HAP-1 (cell line): Measurements from ENCODE around the gene ARFIP1.

Source experiments
- DNase-seq, 2 experiments: peaks; one replicate each; pipeline ENCODE4 v3.0.0-alpha.2; 2016 to 2020; ENCODE audit warnings: low spot score in 2 of 2
- H3K27me3 ChIP-seq: fragments of 250-450 bp; sonication (Bioruptor Pico); 2 replicates; pipeline ENCODE4 v1.5.1; 2020; ENCODE audit warnings: low read depth, mild to moderate bottlenecking, moderate library complexity
- H3K36me3 ChIP-seq: fragments of 250-450 bp; sonication (Bioruptor Pico); replicated peaks from 2 replicates; pipeline ENCODE4 v1.5.1; 2020; ENCODE audit warnings: mild to moderate bottlenecking
- H3K4me1 ChIP-seq: fragments of 250-450 bp; sonication (Bioruptor Pico); 2 replicates; pipeline ENCODE4 v1.5.1; 2020; ENCODE audit warnings: mild to moderate bottlenecking
- H3K4me3 ChIP-seq: fragments of 250-450 bp; sonication (Bioruptor Pico); 2 replicates; pipeline ENCODE4 v1.5.1; 2020; ENCODE audit warnings: mild to moderate bottlenecking, moderate library complexity
- H3K9me3 ChIP-seq: fragments of 250-450 bp; sonication (Bioruptor Pico); 2 replicates; pipeline ENCODE4 v1.5.1; 2020; ENCODE audit warnings: mild to moderate bottlenecking, moderate library complexity
- in situ Hi-C: fragments of 300-500 bp; cut with MboI; formaldehyde crosslinking; loops from 3 replicates; pipeline ENCODE4 v1.14.3; 2020; ENCODE audit warnings: low sequenced_read_pairs, inconsistent platforms, mixed read lengths

Gene ARFIP1

GRCh38 chr4:152806501-152807125 lies 26.9 kb downstream of the ARFIP1 start:
- no peak for DNase-seq
- H3K4me1 ChIP-seq = peaks cover 9% of the 10 kb centered on the region
- H3K27me3 ChIP-seq = no peaks in the 10 kb centered on the region
- in situ Hi-C loops = no loop called here
- no peak overlapping the region for H3K4me3 ChIP-seq
- H3K9me3 ChIP-seq = no peaks in the 10 kb centered on the region
- no peaks in the 10 kb centered on the region for H3K36me3 ChIP-seq

- Histone ChIP-seq H3K4me3 (no peak overlapping the region), H3K4me1 (peaks cover 8% of the 10 kb centered on the region), H3K36me3 (no peaks in the 10 kb centered on the region), H3K9me3 (no peaks in the 10 kb centered on the region), H3K27me3 (no peaks in the 10 kb centered on the region)
- DNase-seq = no peak
- in situ Hi-C loops = no loop called here
Measured at GRCh38 chr4:152807294-152807829, 27.6 kb downstream of the ARFIP1 start.

- Histone ChIP-seq H3K36me3 (no peaks in the 10 kb centered on the region), H3K9me3 (no peaks in the 10 kb centered on the region), H3K4me1 (no peaks in the 10 kb centered on the region), H3K4me3 (no peak overlapping the region), H3K27me3 (no peaks in the 10 kb centered on the region)
- DNase-seq = no peak
- in situ Hi-C loops = no loop called here
Measured at GRCh38 chr4:152808670-152809069, 28.9 kb downstream of the ARFIP1 start.

- in situ Hi-C loops = no loop called here
Measured at GRCh38 chr4:152810715-152811287, 31.0 kb downstream of the ARFIP1 start.

GRCh38 chr4:152815078-152815477 lies 35.3 kb downstream of the ARFIP1 start:
- no peak for DNase-seq

More at GRCh38 chr4:152810715-152811287, 31.0 kb downstream of the ARFIP1 start:
- Histone ChIP-seq H3K9me3 (no peaks in the 10 kb centered on the region), H3K27me3 (no peaks in the 10 kb centered on the region), H3K4me3 (no peak overlapping the region), H3K36me3 (no peaks in the 10 kb centered on the region), H3K4me1 (no peaks in the 10 kb centered on the region)
- DNase-seq = no peak

GRCh38 chr4:152817331-152817730 lies 37.6 kb downstream of the ARFIP1 start:
- in situ Hi-C loops = no loop called here
- peaks cover 3% of the 10 kb centered on the region; the same call in 1 of the 2 replicates for H3K9me3 ChIP-seq
- no peaks in the 10 kb centered on the region for H3K27me3 ChIP-seq
- H3K36me3 ChIP-seq = no peaks in the 10 kb centered on the region
- H3K4me1 ChIP-seq = no peaks in the 10 kb centered on the region
- no peak for DNase-seq
- no peak overlapping the region for H3K4me3 ChIP-seq

More at GRCh38 chr4:152815078-152815477, 35.3 kb downstream of the ARFIP1 start:
- Histone ChIP-seq H3K4me3 (no peak overlapping the region), H3K4me1 (no peaks in the 10 kb centered on the region), H3K36me3 (no peaks in the 10 kb centered on the region), H3K27me3 (no peaks in the 10 kb centered on the region), H3K9me3 (no peaks in the 10 kb centered on the region)
- in situ Hi-C loops = no loop called here

GRCh38 chr4:152819026-152819645 lies 39.4 kb downstream of the ARFIP1 start:
- DNase-seq = no peak
- no peaks in the 10 kb centered on the region for H3K27me3 ChIP-seq
- H3K36me3 ChIP-seq = no peaks in the 10 kb centered on the region
- H3K4me1 ChIP-seq = no peaks in the 10 kb centered on the region
- peaks cover 3% of the 10 kb centered on the region; the same call in 1 of the 2 replicates for H3K9me3 ChIP-seq
- H3K4me3 ChIP-seq = no peak overlapping the region
- in situ Hi-C loops = no loop called here

- DNase-seq = no peak
- Histone ChIP-seq H3K9me3 (peaks cover 3% of the 10 kb centered on the region; the same call in 1 of the 2 replicates), H3K27me3 (no peaks in the 10 kb centered on the region), H3K36me3 (no peaks in the 10 kb centered on the region), H3K4me3 (no peak overlapping the region), H3K4me1 (no peaks in the 10 kb centered on the region)
- in situ Hi-C loops = no loop called here
Measured at GRCh38 chr4:152820073-152820472, 40.3 kb downstream of the ARFIP1 start.

GRCh38 chr4:152822323-152822722 lies 42.6 kb downstream of the ARFIP1 start:
- H3K4me1 ChIP-seq = no peaks in the 10 kb centered on the region
- H3K36me3 ChIP-seq = no peaks in the 10 kb centered on the region
- H3K9me3 ChIP-seq = peaks cover 3% of the 10 kb centered on the region; the same call in 1 of the 2 replicates
- H3K4me3 ChIP-seq = no peak overlapping the region
- DNase-seq = no peak
- H3K27me3 ChIP-seq = no peaks in the 10 kb centered on the region
- in situ Hi-C loops = no loop called here

- no peak overlapping the region for H3K4me3 ChIP-seq
- H3K9me3 ChIP-seq = peaks cover 3% of the 10 kb centered on the region; the same call in 1 of the 2 replicates
- H3K4me1 ChIP-seq = no peaks in the 10 kb centered on the region
- no peaks in the 10 kb centered on the region for H3K36me3 ChIP-seq
- DNase-seq = no peak
- in situ Hi-C loops = no loop called here
- H3K27me3 ChIP-seq = no peaks in the 10 kb centered on the region
Measured at GRCh38 chr4:152824561-152824960, 44.8 kb downstream of the ARFIP1 start.

GRCh38 chr4:152825336-152825735 lies 45.6 kb downstream of the ARFIP1 start:
- peaks cover 3% of the 10 kb centered on the region; the same call in 1 of the 2 replicates for H3K9me3 ChIP-seq
- in situ Hi-C loops = loop anchor here (25.0 kb wide), 1 partner anchor 487 kb away; no protein-coding TSS in a partner anchor
- H3K36me3 ChIP-seq = no peaks in the 10 kb centered on the region
- H3K4me3 ChIP-seq = no peak overlapping the region
- no peaks in the 10 kb centered on the region for H3K4me1 ChIP-seq
- H3K27me3 ChIP-seq = no peaks in the 10 kb centered on the region
- no peak for DNase-seq

- H3K4me3 ChIP-seq = no peak overlapping the region
- H3K4me1 ChIP-seq = no peaks in the 10 kb centered on the region
- no peaks in the 10 kb centered on the region for H3K36me3 ChIP-seq
- no peaks in the 10 kb centered on the region for H3K27me3 ChIP-seq
- in situ Hi-C loops = loop anchor here (25.0 kb wide), 1 partner anchor 484 kb away; no protein-coding TSS in a partner anchor
- DNase-seq = no peak
- no peaks in the 10 kb centered on the region for H3K9me3 ChIP-seq
Measured at GRCh38 chr4:152828122-152828521, 48.4 kb downstream of the ARFIP1 start.

GRCh38 chr4:152831416-152831815 lies 51.7 kb downstream of the ARFIP1 start:
- in situ Hi-C loops = loop anchor here (25.0 kb wide), 1 partner anchor 481 kb away; no protein-coding TSS in a partner anchor
- H3K36me3 ChIP-seq = no peaks in the 10 kb centered on the region
- H3K27me3 ChIP-seq = no peaks in the 10 kb centered on the region
- no peaks in the 10 kb centered on the region for H3K4me1 ChIP-seq
- DNase-seq = no peak
- H3K9me3 ChIP-seq = no peaks in the 10 kb centered on the region
- H3K4me3 ChIP-seq = no peak overlapping the region

- Histone ChIP-seq H3K27me3 (no peaks in the 10 kb centered on the region), H3K9me3 (0 out of 2 replicates have a peak, but pooled peaks cover 6% of the 10 kb centered on the region), H3K36me3 (no peaks in the 10 kb centered on the region), H3K4me3 (no peak overlapping the region), H3K4me1 (no peaks in the 10 kb centered on the region; the same call in 1 of the 2 replicates)
- in situ Hi-C loops = loop anchor here (25.0 kb wide), 1 partner anchor 475 kb away; no protein-coding TSS in a partner anchor
- DNase-seq = no peak
Measured at GRCh38 chr4:152836936-152837335, 57.2 kb downstream of the ARFIP1 start.
